ENCODE measurements around the gene CAND2. TPM values are rescaled to one million over a fixed set of nuclear protein-coding genes. Genes with fewer than 3 reads are reported as not detected.

The CAND2 gene
- total and polyA plus RNA-seq, 9 of the 15 experiments (the other 6 are each of a cell fraction or from before 2014, with no cell fraction given): 0.91 to 14.9 (median 4.3) TPM

DNA sequence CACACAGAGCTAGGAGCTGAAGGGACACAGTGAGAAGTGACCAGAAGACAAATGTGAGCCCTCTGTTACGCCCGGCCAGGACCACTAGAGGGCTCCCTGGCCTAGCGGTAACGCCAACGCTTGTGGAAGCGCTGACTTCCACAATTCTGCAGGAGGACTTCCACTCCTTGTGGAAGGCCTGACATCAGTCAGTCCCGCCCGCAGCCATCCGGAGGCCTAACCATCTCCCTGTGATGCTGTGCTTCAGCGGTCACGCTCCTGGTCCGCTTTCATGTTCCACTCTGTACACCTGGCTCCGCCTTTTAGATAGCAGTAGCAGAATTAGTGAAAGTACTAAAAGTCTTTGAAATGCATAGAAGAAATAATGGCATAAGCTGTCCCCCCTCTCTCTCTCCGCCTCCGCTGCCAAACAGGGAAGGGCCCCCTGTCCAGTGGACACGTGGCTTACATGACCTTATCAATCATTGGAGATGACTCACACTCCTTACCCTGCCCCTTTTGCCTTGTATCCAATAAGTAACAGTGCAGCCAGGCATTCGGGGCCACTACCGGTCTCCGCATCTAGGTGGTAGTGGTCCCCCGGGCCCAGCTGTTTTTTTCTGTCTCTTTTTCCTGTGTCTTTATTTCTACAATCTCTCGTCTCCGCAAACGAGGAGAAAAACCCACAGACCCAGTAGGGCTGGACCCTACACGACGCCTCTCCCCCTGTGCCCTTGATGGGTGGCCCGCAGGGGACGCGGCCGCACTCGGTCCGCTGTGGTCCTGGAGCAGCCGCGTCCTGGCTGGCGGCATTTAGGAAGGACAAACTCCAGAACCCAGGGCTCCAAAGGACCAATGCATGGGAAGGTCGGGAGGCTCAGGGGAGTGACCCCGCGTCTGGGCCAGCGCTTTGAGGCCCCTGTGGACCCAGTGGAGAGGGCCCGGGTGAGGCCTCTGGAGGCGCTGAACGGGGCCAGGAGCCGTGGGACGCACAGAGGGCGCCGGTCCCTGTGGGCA is 71.9 kb downstream of the CAND2 start (continued):
- TF ChIP-seq ZC3H11A (IDR thresholded peaks at IDR 0.05; ENCODE audit: low read depth, low read length) (0 out of 2 replicates have a peak, but pooled peaks have one; percentile 48), MCM2 (IDR thresholded peaks at IDR 0.05; ENCODE audit: low read depth) (no peak), TCF7 (IDR thresholded peaks at IDR 0.05; ENCODE audit: borderline replicate concordance) (0 out of 2 replicates have a peak, but pooled peaks have one; percentile 31), ZNF780A (CRISPR knock-in tag; IDR thresholded peaks at IDR 0.05) (no peak), CBFA2T2 (conservative IDR thresholded peaks at IDR 0.05) (peak; percentile 33; the same call in 1 of the 2 replicates), CBX2 (IDR thresholded peaks at IDR 0.05; ENCODE audit: insufficient read depth, low read length, poor library complexity, severe bottlenecking) (no peak), NBN (IDR thresholded peaks at IDR 0.05; ENCODE audit: low read depth) (peak; percentile 85; the same call in 1 of the 2 replicates), NCOA2 (IDR thresholded peaks at IDR 0.05; ENCODE audit: partially characterized antibody in 2 of 2) (no peak), PRPF4 (IDR thresholded peaks at IDR 0.05; ENCODE audit: insufficient read depth, low read depth, low read length, poor library complexity, severe bottlenecking) (no peak), PTRF (tag; IDR thresholded peaks at IDR 0.05) (no peak), BMI1 (IDR thresholded peaks at IDR 0.05; ENCODE audit: low read length) (no peak), EGR1 (conservative IDR thresholded peaks at IDR 0.05) (peak; percentile 83), NFE2 (IDR thresholded peaks at IDR 0.05; ENCODE audit: low read depth) (0 out of 2 replicates have a peak, but pooled peaks have one; percentile 21), MCM3 (IDR thresholded peaks at IDR 0.05) (no peak), ZFP36 (IDR thresholded peaks at IDR 0.05; ENCODE audit: low read depth, low read length, partially characterized antibody) (peak; percentile 63)
- TF ChIP-seq, protein P1, sequence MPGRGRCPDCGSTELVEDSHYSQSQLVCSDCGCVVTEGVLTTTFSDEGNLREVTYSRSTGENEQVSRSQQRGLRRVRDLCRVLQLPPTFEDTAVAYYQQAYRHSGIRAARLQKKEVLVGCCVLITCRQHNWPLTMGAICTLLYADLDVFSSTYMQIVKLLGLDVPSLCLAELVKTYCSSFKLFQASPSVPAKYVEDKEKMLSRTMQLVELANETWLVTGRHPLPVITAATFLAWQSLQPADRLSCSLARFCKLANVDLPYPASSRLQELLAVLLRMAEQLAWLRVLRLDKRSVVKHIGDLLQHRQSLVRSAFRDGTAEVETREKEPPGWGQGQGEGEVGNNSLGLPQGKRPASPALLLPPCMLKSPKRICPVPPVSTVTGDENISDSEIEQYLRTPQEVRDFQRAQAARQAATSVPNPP (IDR thresholded peaks at IDR 0.05; ENCODE audit: borderline replicate concordance, insufficient read depth, insufficient read length): no peak
- TF ChIP-seq, protein P2, sequence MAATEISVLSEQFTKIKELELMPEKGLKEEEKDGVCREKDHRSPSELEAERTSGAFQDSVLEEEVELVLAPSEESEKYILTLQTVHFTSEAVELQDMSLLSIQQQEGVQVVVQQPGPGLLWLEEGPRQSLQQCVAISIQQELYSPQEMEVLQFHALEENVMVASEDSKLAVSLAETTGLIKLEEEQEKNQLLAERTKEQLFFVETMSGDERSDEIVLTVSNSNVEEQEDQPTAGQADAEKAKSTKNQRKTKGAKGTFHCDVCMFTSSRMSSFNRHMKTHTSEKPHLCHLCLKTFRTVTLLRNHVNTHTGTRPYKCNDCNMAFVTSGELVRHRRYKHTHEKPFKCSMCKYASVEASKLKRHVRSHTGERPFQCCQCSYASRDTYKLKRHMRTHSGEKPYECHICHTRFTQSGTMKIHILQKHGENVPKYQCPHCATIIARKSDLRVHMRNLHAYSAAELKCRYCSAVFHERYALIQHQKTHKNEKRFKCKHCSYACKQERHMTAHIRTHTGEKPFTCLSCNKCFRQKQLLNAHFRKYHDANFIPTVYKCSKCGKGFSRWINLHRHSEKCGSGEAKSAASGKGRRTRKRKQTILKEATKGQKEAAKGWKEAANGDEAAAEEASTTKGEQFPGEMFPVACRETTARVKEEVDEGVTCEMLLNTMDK (IDR thresholded peaks at IDR 0.05; ENCODE audit: borderline replicate concordance, insufficient read depth, low read depth, low read length, poor library complexity, severe bottlenecking): peak; percentile 76
- TF ChIP-seq, protein P3, sequence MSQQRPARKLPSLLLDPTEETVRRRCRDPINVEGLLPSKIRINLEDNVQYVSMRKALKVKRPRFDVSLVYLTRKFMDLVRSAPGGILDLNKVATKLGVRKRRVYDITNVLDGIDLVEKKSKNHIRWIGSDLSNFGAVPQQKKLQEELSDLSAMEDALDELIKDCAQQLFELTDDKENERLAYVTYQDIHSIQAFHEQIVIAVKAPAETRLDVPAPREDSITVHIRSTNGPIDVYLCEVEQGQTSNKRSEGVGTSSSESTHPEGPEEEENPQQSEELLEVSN (IDR thresholded peaks at IDR 0.05; ENCODE audit: borderline replicate concordance in 1 of 2, extremely low read depth in 1 of 2, insufficient read depth in 1 of 2, insufficient read length in 1 of 2, low read depth in 1 of 2, low read length in 1 of 2, poor library complexity in 1 of 2, severe bottlenecking in 1 of 2): peak; percentile 22 to 47
- TF ChIP-seq, protein P4, sequence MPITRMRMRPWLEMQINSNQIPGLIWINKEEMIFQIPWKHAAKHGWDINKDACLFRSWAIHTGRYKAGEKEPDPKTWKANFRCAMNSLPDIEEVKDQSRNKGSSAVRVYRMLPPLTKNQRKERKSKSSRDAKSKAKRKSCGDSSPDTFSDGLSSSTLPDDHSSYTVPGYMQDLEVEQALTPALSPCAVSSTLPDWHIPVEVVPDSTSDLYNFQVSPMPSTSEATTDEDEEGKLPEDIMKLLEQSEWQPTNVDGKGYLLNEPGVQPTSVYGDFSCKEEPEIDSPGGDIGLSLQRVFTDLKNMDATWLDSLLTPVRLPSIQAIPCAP (CRISPR knock-in tag; IDR thresholded peaks at IDR 0.05; ENCODE audit: borderline replicate concordance): no peak

All from K562 (cell line).